ENCODE results near the gene TMEM117.
"Not testable (repeated sequence)": the region's sequence is repeated elsewhere in the genome, so short reads cannot be mapped to it uniquely, and the experiment has no call there.

Gene TMEM117

GRCh38 chr12:44240186-44240585, 404.3 kb downstream of the TMEM117 start:
- no peak for DNase-seq

GRCh38 chr12:44245932-44246331, 410.1 kb downstream of the TMEM117 start:
- DNase-seq: no peak

- no peak for DNase-seq
Measured at GRCh38 chr12:44246482-44247105, 410.7 kb downstream of the TMEM117 start.

GRCh38 chr12:44247588-44247987, 411.7 kb downstream of the TMEM117 start:
- DNase-seq: no peak

GRCh38 chr12:44248436-44248835, 412.6 kb downstream of the TMEM117 start:
- no peak for DNase-seq

- DNase-seq: not testable (repeated sequence)
Measured at GRCh38 chr12:44250440-44250839, 414.6 kb downstream of the TMEM117 start.

- DNase-seq: no peak
Measured at GRCh38 chr12:44253338-44253856, 417.5 kb downstream of the TMEM117 start.

- no peak for DNase-seq
Measured at GRCh38 chr12:44258246-44258645, 422.4 kb downstream of the TMEM117 start.

- DNase-seq: no peak
Measured at GRCh38 chr12:44259890-44260289, 424.0 kb downstream of the TMEM117 start.

GRCh38 chr12:44260581-44260980, 424.7 kb downstream of the TMEM117 start:
- no peak for DNase-seq

- no peak for DNase-seq
Measured at GRCh38 chr12:44285321-44285960, 449.6 kb downstream of the TMEM117 start.

- DNase-seq: no peak
Measured at GRCh38 chr12:44286336-44286735, 450.5 kb downstream of the TMEM117 start.

- DNase-seq: no peak
Measured at GRCh38 chr12:44286821-44287505, 451.1 kb downstream of the TMEM117 start.

GRCh38 chr12:44287545-44287944, 451.7 kb downstream of the TMEM117 start:
- DNase-seq: no peak

GRCh38 chr12:44294649-44295048, 458.8 kb downstream of the TMEM117 start:
- DNase-seq: no peak

GRCh38 chr12:44295958-44296623, 460.2 kb downstream of the TMEM117 start:
- no peak for DNase-seq

GRCh38 chr12:44296624-44297197, 460.8 kb downstream of the TMEM117 start:
- DNase-seq: no peak

GRCh38 chr12:44299524-44299923, 463.6 kb downstream of the TMEM117 start:
- no peak for DNase-seq

- no peak for DNase-seq
Measured at GRCh38 chr12:44307506-44308168, 471.8 kb downstream of the TMEM117 start.

- DNase-seq: no peak
Measured at GRCh38 chr12:44313188-44313587, 477.3 kb downstream of the TMEM117 start.

- DNase-seq: no peak
Measured at GRCh38 chr12:44314007-44314500, 478.2 kb downstream of the TMEM117 start.

- DNase-seq: peak in 1 of 2 experiments; percentile 2
Measured at GRCh38 chr12:44317651-44318126, 481.8 kb downstream of the TMEM117 start.
